Neural cell (in vitro differentiated cells): ENCODE results near the gene UNC79. TPM values are rescaled to one million over a fixed set of nuclear protein-coding genes. Genes with fewer than 3 reads are reported as not detected.

Experiments
- H2AFZ ChIP-seq: fragments of 200-600, 300-800 bp; sonication (generic), shearing (Covaris generic); 2 replicates; pipeline ENCODE4 v1.6.0; 2014; ENCODE audit warnings: low read depth, mild to moderate bottlenecking, antibody characterized with exemption, low read length, moderate library complexity
- H3F3A ChIP-seq: fragments of 200-600 bp; shearing (Covaris generic); 2 replicates; pipeline ENCODE4 v1.6.1; 2016; ENCODE audit warnings: mild to moderate bottlenecking, moderate library complexity, mixed read lengths, antibody characterized with exemption, low read length; ENCODE audit not compliant: insufficient read depth, poor library complexity, severe bottlenecking
- H3K27ac ChIP-seq: fragments of 200-600, 300-800 bp; sonication (generic), shearing (Covaris generic); 2 replicates; pipeline ENCODE4 v1.5.1; 2014; ENCODE audit warnings: mild to moderate bottlenecking, low read length, moderate library complexity
- H3K27me3 ChIP-seq: fragments of 300-800, 200-600 bp; sonication (generic), shearing (Covaris generic); 2 replicates; pipeline ENCODE4 v1.6.0; 2014; ENCODE audit warnings: mild to moderate bottlenecking, low read depth, low read length, moderate library complexity; ENCODE audit not compliant: insufficient read depth
- H3K36me3 ChIP-seq: fragments of 300-800, 200-600 bp; sonication (generic), shearing (Covaris generic); 2 replicates; pipeline ENCODE4 v1.5.1; 2014; ENCODE audit warnings: mild to moderate bottlenecking, antibody characterized with exemption, low read length, moderate library complexity; ENCODE audit not compliant: insufficient read depth
- H3K4me2 ChIP-seq: fragments of 300-800, 200-600 bp; sonication (generic), shearing (Covaris generic); 2 replicates; pipeline ENCODE4 v1.6.0; 2014; ENCODE audit warnings: mild to moderate bottlenecking, low read length
- H3K4me3 ChIP-seq: fragments of 300-800, 200-600 bp; sonication (generic), shearing (Covaris generic); 2 replicates; pipeline ENCODE4 v1.5.1; 2014; ENCODE audit warnings: mild to moderate bottlenecking, low read length, moderate library complexity
- H3K79me2 ChIP-seq: fragments of 200-600 bp; shearing (Covaris generic); replicated peaks from 2 replicates; pipeline ENCODE4 v1.6.0; 2014; ENCODE audit warnings: mild to moderate bottlenecking, low read length, moderate library complexity; ENCODE audit not compliant: insufficient read depth
- H3K9ac ChIP-seq: fragments of 300-800, 200-600 bp; sonication (generic), shearing (Covaris generic); 2 replicates; pipeline ENCODE4 v1.6.1; 2016; ENCODE audit warnings: mild to moderate bottlenecking, low read length, mixed read lengths
- H3K9me2 ChIP-seq: fragments of 200-600 bp; shearing (Covaris generic); 2 replicates; pipeline ENCODE4 v1.6.1; 2016; ENCODE audit warnings: mild to moderate bottlenecking, low read length, mixed read lengths; ENCODE audit not compliant: insufficient read depth
- H3K9me3 ChIP-seq: fragments of 200-600, 300-800 bp; sonication (generic), shearing (Covaris generic); 2 replicates; pipeline ENCODE4 v1.6.1; 2016; ENCODE audit warnings: mild to moderate bottlenecking, mixed run types, low read length, moderate library complexity, mixed read lengths
- H4K20me1 ChIP-seq: fragments of 200-600 bp; shearing (Covaris generic); 2 replicates; pipeline ENCODE4 v1.6.1; 2016; ENCODE audit warnings: mild to moderate bottlenecking, mixed run types; ENCODE audit not compliant: insufficient read depth
- EP300 ChIP-seq: fragments of 450-650 bp; conservative IDR thresholded peaks from 2 replicates; pipeline ENCODE4 v1.6.1; 2014; ENCODE audit warnings: antibody characterized with exemption, mild to moderate bottlenecking, moderate library complexity; ENCODE audit not compliant: poor library complexity, severe bottlenecking
- EZH2 ChIP-seq: fragments of 200-600, 300-800 bp; shearing (Covaris generic), sonication (generic); IDR thresholded peaks from 2 replicates; pipeline ENCODE4 v1.6.1; 2014; ENCODE audit warnings: antibody characterized with exemption, low read length, borderline replicate concordance, mild to moderate bottlenecking; ENCODE audit not compliant: insufficient read depth, poor library complexity, severe bottlenecking
- MXI1 ChIP-seq: fragments of 450-650 bp; conservative IDR thresholded peaks from 2 replicates; pipeline ENCODE4 v1.6.1; 2014; ENCODE audit warnings: antibody characterized with exemption, mild to moderate bottlenecking; ENCODE audit not compliant: poor library complexity, severe bottlenecking
- POLR2AphosphoS5 ChIP-seq: IDR thresholded peaks from 2 replicates; pipeline ENCODE4 v1.6.1; 2012
- RAD21 ChIP-seq: fragments of 450-650 bp; conservative IDR thresholded peaks from 2 replicates; pipeline ENCODE4 v1.6.1; 2014; ENCODE audit warnings: antibody characterized with exemption, mild to moderate bottlenecking, moderate library complexity
- REST ChIP-seq: IDR thresholded peaks from 2 replicates; pipeline ENCODE4 v1.6.1; 2012; ENCODE audit warnings: borderline replicate concordance
- SMC3 ChIP-seq: fragments of 450-650 bp; conservative IDR thresholded peaks from 2 replicates; pipeline ENCODE4 v1.6.1; 2014; ENCODE audit warnings: antibody characterized with exemption, mild to moderate bottlenecking, moderate library complexity; ENCODE audit not compliant: poor library complexity
- TAF1 ChIP-seq: IDR thresholded peaks from 2 replicates; pipeline ENCODE4 v1.6.1; 2012; ENCODE audit warnings: low read depth
- polyA plus RNA-seq: library from polyadenylated mRNA; depleted of rRNA; stranded (reverse); fragments of >200 nt; gene quantifications from 2 replicates; pipeline ENCODE4 v1.2.3, GENCODE V29; 2014
- TF ChIP-seq, protein P1 (sequence below): fragments of 450-650 bp; IDR thresholded peaks from 2 replicates; pipeline ENCODE4 v1.5.1; 2014; ENCODE audit warnings: antibody characterized with exemption, mild to moderate bottlenecking, moderate library complexity; ENCODE audit not compliant: poor library complexity, severe bottlenecking

UNC79 gene
- polyA plus RNA-seq, 1 donor from 2014 or later: 22.6 TPM

DNA sequence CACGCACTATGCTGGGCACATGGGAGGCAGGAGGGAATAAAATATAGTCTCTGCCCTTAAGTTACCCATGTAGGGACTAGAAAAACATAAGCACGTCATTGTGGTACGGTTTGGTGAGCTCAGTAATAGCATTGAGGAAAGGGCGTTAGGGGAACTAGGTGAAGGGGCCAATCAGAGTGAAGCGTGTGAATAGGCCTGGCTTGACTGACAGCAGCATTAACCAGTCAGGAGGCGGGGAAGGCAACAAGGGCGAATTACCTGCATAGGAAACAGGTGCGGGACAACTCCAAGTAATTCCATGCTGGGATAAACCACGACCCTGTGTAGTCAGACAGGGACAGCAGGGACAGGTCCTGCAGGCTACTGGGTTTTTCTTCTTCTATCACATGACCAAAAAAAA lies 107.7 kb downstream of the UNC79 start:
- Histone ChIP-seq H4K20me1 (no peaks in the 10 kb centered on the region), H3K79me2 (no peaks in the 10 kb centered on the region), H3K9me3 (no peaks in the 10 kb centered on the region), H3K4me2 (peak overlapping the region; percentile 1), H3K9me2 (no peaks in the 10 kb centered on the region), H3K4me3 (peak overlapping the region; percentile 51), H3K27ac (peak overlapping the region; percentile 84), H3K27me3 (no peaks in the 10 kb centered on the region), H2AFZ (no peak overlapping the region), H3K9ac (peak overlapping the region; percentile 45), H3K36me3 (peaks cover 15% of the 10 kb centered on the region), H3F3A (no peaks in the 10 kb centered on the region)
- TF ChIP-seq, protein P1, sequence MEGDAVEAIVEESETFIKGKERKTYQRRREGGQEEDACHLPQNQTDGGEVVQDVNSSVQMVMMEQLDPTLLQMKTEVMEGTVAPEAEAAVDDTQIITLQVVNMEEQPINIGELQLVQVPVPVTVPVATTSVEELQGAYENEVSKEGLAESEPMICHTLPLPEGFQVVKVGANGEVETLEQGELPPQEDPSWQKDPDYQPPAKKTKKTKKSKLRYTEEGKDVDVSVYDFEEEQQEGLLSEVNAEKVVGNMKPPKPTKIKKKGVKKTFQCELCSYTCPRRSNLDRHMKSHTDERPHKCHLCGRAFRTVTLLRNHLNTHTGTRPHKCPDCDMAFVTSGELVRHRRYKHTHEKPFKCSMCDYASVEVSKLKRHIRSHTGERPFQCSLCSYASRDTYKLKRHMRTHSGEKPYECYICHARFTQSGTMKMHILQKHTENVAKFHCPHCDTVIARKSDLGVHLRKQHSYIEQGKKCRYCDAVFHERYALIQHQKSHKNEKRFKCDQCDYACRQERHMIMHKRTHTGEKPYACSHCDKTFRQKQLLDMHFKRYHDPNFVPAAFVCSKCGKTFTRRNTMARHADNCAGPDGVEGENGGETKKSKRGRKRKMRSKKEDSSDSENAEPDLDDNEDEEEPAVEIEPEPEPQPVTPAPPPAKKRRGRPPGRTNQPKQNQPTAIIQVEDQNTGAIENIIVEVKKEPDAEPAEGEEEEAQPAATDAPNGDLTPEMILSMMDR: no peak
- TF ChIP-seq REST (no peak), RAD21 (no peak), SMC3 (no peak), TAF1 (no peak), EP300 (no peak), POLR2AphosphoS5 (no peak), EZH2 (no peak), MXI1 (no peak)

DNA sequence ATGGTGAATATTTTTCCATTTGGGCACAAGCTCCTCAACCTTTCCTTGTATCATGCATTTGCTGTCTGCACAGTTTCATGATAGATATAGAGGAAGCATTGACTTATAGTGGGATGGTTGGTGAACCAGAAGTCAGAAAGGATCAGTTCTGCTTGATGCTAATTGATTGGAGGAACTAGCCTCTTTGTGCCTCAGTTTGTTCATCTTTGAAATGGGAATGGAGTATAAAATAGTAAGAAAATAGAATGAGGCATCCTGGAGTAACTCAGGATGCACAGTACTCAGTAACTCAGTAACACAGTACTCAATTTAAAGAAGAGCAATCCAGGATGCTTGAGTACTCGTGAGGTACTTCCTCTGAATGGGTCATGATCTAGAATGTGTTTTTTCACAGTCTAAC lies 109.5 kb downstream of the UNC79 start:
- no peaks in the 10 kb centered on the region for H4K20me1 ChIP-seq
- no peak overlapping the region for H3K4me2 ChIP-seq
- TF ChIP-seq MXI1: no peak
- TF ChIP-seq TAF1: no peak
- TF ChIP-seq REST: no peak
- no peak for TF ChIP-seq RAD21
- no peak for TF ChIP-seq SMC3
- no peak for TF ChIP-seq EZH2
- TF ChIP-seq, protein P1: no peak
- H3F3A ChIP-seq: no peaks in the 10 kb centered on the region
- peaks cover 15% of the 10 kb centered on the region for H3K36me3 ChIP-seq
- no peaks in the 10 kb centered on the region for H3K9me3 ChIP-seq
- H3K9ac ChIP-seq: no peak overlapping the region
- H3K27me3 ChIP-seq: no peaks in the 10 kb centered on the region
- H3K4me3 ChIP-seq: no peak overlapping the region
- H2AFZ ChIP-seq: no peak overlapping the region
- no peak overlapping the region for H3K27ac ChIP-seq
- H3K79me2 ChIP-seq: no peaks in the 10 kb centered on the region
- no peaks in the 10 kb centered on the region for H3K9me2 ChIP-seq
